Measurements from ENCODE around the gene NTSR2. TPM values are rescaled to one million over a fixed set of nuclear protein-coding genes. Genes with fewer than 3 reads are reported as not detected.
"Not testable (repeated sequence)": the region's sequence is repeated elsewhere in the genome, so short reads cannot be mapped to it uniquely, and the experiment has no call there.

NTSR2 gene
- total and polyA plus RNA-seq, 8 donors: not detected

GRCh38 chr2:11663427-11663826 is 6.6 kb downstream of the NTSR2 start:
- Histone ChIP-seq H3K4me1 (no peaks in the 10 kb centered on the region), H3K9me3 (peaks cover 0 to 10% (median 8%) of the 10 kb centered on the region in 4 donors), H3K27ac (no peak overlapping the region), H3K4me3 (no peak overlapping the region), H3K27me3 (peaks cover 0 to 40% (median 0%) of the 10 kb centered on the region in 3 donors), H3K36me3 (no peaks in the 10 kb centered on the region)
- DNase-seq: no peak
- TF ChIP-seq EP300 (IDR thresholded peaks at IDR 0.05) (no peak), POLR2A (IDR thresholded peaks at IDR 0.05) (no peak), POLR2AphosphoS5 (IDR thresholded peaks at IDR 0.05) (no peak)
- TF ChIP-seq, protein P1, sequence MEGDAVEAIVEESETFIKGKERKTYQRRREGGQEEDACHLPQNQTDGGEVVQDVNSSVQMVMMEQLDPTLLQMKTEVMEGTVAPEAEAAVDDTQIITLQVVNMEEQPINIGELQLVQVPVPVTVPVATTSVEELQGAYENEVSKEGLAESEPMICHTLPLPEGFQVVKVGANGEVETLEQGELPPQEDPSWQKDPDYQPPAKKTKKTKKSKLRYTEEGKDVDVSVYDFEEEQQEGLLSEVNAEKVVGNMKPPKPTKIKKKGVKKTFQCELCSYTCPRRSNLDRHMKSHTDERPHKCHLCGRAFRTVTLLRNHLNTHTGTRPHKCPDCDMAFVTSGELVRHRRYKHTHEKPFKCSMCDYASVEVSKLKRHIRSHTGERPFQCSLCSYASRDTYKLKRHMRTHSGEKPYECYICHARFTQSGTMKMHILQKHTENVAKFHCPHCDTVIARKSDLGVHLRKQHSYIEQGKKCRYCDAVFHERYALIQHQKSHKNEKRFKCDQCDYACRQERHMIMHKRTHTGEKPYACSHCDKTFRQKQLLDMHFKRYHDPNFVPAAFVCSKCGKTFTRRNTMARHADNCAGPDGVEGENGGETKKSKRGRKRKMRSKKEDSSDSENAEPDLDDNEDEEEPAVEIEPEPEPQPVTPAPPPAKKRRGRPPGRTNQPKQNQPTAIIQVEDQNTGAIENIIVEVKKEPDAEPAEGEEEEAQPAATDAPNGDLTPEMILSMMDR (IDR thresholded peaks at IDR 0.05): no peak
- WGBS, 5 donors: 64 to 73% (median 64%) methylated on average over 2 of the region's 2 CpGs
- intact Hi-C loops (cut with DNase I; ENCODE audit: low total_unique reads): no loop called here

- Histone ChIP-seq H3K36me3 (no peaks in the 10 kb centered on the region), H3K4me1 (no peaks in the 10 kb centered on the region), H3K4me3 (no peak overlapping the region), H3K27me3 (peaks cover 0 to 41% (median 0%) of the 10 kb centered on the region in 3 donors), H3K27ac (no peak overlapping the region), H3K9me3 (peaks cover 0 to 10% (median 8%) of the 10 kb centered on the region in 4 donors)
- intact Hi-C loops (cut with DNase I; ENCODE audit: low total_unique reads): no loop called here
- TF ChIP-seq POLR2A (IDR thresholded peaks at IDR 0.05) (no peak), POLR2AphosphoS5 (IDR thresholded peaks at IDR 0.05) (no peak), EP300 (IDR thresholded peaks at IDR 0.05) (no peak)
- TF ChIP-seq, protein P1 (IDR thresholded peaks at IDR 0.05): no peak
- no peak for DNase-seq
These were observed 7.1 kb downstream of the NTSR2 start for GRCh38 chr2:11662882-11663281.

- Histone ChIP-seq H3K27ac (no peak overlapping the region), H3K4me1 (peaks cover 0 to under 1% (median under 1%) of the 10 kb centered on the region in 4 donors), H3K4me3 (no peak overlapping the region), H3K36me3 (no peaks in the 10 kb centered on the region), H3K27me3 (peaks cover 0 to 37% (median 0%) of the 10 kb centered on the region in 3 donors), H3K9me3 (peaks cover 0 to 10% (median 8%) of the 10 kb centered on the region in 4 donors)
- 87 to 89% (median 88%) methylated on average over 18 of the region's 18 CpGs for WGBS, 5 donors
- DNase-seq: no peak
- TF ChIP-seq EP300 (IDR thresholded peaks at IDR 0.05) (no peak), POLR2A (IDR thresholded peaks at IDR 0.05) (no peak), POLR2AphosphoS5 (IDR thresholded peaks at IDR 0.05) (no peak)
- TF ChIP-seq, protein P1 (IDR thresholded peaks at IDR 0.05): no peak
- intact Hi-C loops (cut with DNase I; ENCODE audit: low total_unique reads): no loop called here
These were observed 8.0 kb downstream of the NTSR2 start for GRCh38 chr2:11661891-11662435.

DNA sequence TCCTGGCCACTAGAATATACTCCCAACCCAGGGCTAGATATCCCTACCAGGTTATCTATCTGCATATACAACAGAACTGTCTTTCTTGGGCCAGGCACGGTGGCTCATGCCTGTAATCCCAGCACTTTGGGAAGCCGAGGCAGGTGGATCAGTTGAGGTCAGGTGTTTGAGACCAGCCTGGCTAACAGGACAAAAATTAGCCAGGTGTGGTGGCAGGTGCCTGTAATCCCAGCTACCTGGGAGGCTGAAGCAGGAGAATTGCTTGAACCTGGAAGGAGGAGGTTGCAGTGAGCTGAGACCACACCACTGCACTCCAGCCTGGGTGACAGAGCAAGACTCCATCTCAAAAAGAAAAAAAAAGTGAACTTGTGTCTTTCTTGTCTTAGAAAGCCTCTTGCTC is 9.6 kb downstream of the NTSR2 start:
- H3K4me3 ChIP-seq; H3K27ac ChIP-seq; H3K36me3 ChIP-seq; H3K4me1 ChIP-seq; intact Hi-C loops (cut with DNase I; ENCODE audit: low total_unique reads); H3K9me3 ChIP-seq; DNase-seq: not testable (repeated sequence)
- peaks cover 0 to 37% (median 0%) of the 10 kb centered on the region in 3 donors for H3K27me3 ChIP-seq
- 74 to 92% (median 87%) methylated on average over 2 of the region's 2 CpGs for WGBS, 5 donors

DNA sequence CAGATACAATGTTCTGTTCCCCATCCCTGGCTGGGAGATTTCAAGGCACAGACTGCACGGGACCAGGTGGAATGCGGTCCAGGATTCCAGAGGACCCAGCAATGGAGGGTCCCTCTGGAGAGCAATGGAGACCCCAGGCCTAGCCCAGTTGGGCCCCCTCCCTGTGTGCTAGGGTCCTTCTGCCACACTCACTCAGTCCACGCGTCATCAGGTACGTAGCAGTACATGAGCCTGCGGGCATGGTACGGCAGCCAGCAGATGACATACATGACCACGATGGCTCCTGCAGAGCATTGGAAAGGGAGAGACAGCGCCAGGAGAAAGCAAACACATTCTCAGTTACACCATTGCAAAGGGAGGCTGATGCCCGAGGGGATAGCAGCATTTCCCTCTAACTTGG is 10.1 kb downstream of the NTSR2 start:
- intact Hi-C loops (cut with DNase I; ENCODE audit: low total_unique reads): no loop called here
- Histone ChIP-seq H3K36me3 (no peaks in the 10 kb centered on the region), H3K4me1 (peaks cover 0 to 5% (median 5%) of the 10 kb centered on the region in 4 donors), H3K27ac (no peak overlapping the region), H3K9me3 (peaks cover 0 to 10% (median 8%) of the 10 kb centered on the region in 4 donors), H3K4me3 (no peak overlapping the region), H3K27me3 (peaks cover 0 to 37% (median 0%) of the 10 kb centered on the region in 3 donors)
- TF ChIP-seq, protein P1 (IDR thresholded peaks at IDR 0.05): no peak
- TF ChIP-seq POLR2AphosphoS5 (IDR thresholded peaks at IDR 0.05) (no peak), POLR2A (IDR thresholded peaks at IDR 0.05) (no peak), EP300 (IDR thresholded peaks at IDR 0.05) (no peak)
- DNase-seq: no peak
- WGBS, 5 donors: 83 to 93% (median 92%) methylated on average over 8 to 10 of the region's 10 CpGs
